B cell (primary cell): ENCODE measurements around the gene C3orf38.

Source experiments
- CTCF ChIP-seq: fragments of 200-600 bp; IDR thresholded peaks from one replicate; pipeline ENCODE4 v1.8.0; 2022; ENCODE audit warnings: antibody characterized with exemption, mild to moderate bottlenecking
- EZH2 ChIP-seq: IDR thresholded peaks from 2 replicates; pipeline ENCODE4 v1.6.1; 2012; ENCODE audit warnings: borderline replicate concordance, low read depth, mild to moderate bottlenecking, moderate library complexity, low read length; ENCODE audit not compliant: insufficient read depth, poor library complexity, severe bottlenecking

- TF ChIP-seq CTCF (no peak), EZH2 (no peak)
These were observed 3.1 kb downstream of the C3orf38 start for GRCh38 chr3:88152841-88153240.
